Muscle layer of duodenum (tissue), 2 donors: Measurements from ENCODE around the gene MOGAT3.
A peak's percentile ranks its signal among the peaks of the same experiment; 100 is the strongest.

Experiments used
- H3K27ac ChIP-seq: one replicate; pipeline ENCODE4 v1.7.0; 2013; ENCODE audit warnings: mild to moderate bottlenecking, low read length
- H3K27me3 ChIP-seq: one replicate; pipeline ENCODE4 v1.7.0; 2013; ENCODE audit warnings: low read depth, mild to moderate bottlenecking, control low read depth, low read length
- H3K36me3 ChIP-seq, 2 donors: one replicate each; pipeline ENCODE4 v1.7.0; 2013; ENCODE audit warnings: low read length in 2 of 2, control low read depth in 1 of 2, mild to moderate bottlenecking in 1 of 2; ENCODE audit not compliant: insufficient read depth in 2 of 2, control insufficient read depth in 1 of 2
- H3K4me1 ChIP-seq, 2 donors: one replicate each; pipeline ENCODE4 v1.7.0; 2013; ENCODE audit warnings: low read length in 2 of 2, mild to moderate bottlenecking in 2 of 2, control low read depth in 1 of 2, moderate library complexity in 1 of 2; ENCODE audit not compliant: insufficient read depth in 2 of 2, control insufficient read depth in 1 of 2
- H3K4me3 ChIP-seq, 2 donors: one replicate each; pipeline ENCODE4 v1.7.0; 2013; ENCODE audit warnings: low read length in 2 of 2, low read depth in 1 of 2, mild to moderate bottlenecking in 1 of 2
- H3K9me3 ChIP-seq, 2 donors: one replicate each; pipeline ENCODE4 v1.7.0; 2013; ENCODE audit warnings: low read length in 2 of 2, control low read depth in 1 of 2, mild to moderate bottlenecking in 1 of 2; ENCODE audit not compliant: control insufficient read depth in 1 of 2
- donor health status: healthy.

Gene MOGAT3

DNA sequence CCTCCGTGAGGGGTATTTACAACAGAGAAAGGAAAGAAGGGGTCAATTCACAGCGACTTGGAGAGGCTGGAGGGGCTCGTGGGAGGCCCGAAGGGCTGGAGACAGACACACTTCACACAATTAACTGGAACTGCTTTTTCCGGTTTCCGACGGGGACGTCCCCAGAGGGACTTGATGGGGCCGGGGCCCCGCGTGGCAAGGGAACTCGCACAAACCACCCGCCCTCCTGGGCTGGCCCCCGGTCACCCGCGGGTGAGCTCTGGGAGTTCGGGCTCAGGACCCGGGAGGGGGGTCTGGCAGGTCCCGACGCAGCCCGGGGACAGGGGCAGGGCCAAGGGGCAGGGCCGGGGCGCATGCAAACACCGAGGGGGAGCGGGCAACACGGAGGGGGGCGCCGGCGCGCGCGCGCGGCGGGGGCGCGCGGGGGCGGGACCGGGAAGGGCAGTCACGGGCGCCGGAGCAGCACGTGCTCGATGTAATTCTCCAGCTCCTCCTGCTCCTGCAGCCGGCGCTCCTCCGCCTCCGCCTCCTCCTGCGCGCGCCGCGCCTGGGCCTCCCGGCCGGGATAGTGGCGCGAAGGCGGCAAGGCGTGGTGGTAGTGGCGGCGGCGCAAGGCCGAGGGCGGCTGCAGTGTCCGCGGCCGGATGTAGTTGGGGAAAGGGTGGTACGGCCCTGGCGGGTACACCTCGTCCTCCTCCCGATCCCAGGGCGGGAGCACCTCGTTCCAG lies 38.1 kb downstream of the MOGAT3 start:
- peaks cover 39% of the 10 kb centered on the region for H3K27me3 ChIP-seq
- peaks cover 4 to 19% of the 10 kb centered on the region in 2 donors for H3K36me3 ChIP-seq
- H3K9me3 ChIP-seq: no peaks in the 10 kb centered on the region
- H3K27ac ChIP-seq: no peak overlapping the region
- peak overlapping the region in 1 of 2 donors; percentile 44 for H3K4me3 ChIP-seq
- peaks cover 4 to 41% of the 10 kb centered on the region in 2 donors for H3K4me1 ChIP-seq

DNA sequence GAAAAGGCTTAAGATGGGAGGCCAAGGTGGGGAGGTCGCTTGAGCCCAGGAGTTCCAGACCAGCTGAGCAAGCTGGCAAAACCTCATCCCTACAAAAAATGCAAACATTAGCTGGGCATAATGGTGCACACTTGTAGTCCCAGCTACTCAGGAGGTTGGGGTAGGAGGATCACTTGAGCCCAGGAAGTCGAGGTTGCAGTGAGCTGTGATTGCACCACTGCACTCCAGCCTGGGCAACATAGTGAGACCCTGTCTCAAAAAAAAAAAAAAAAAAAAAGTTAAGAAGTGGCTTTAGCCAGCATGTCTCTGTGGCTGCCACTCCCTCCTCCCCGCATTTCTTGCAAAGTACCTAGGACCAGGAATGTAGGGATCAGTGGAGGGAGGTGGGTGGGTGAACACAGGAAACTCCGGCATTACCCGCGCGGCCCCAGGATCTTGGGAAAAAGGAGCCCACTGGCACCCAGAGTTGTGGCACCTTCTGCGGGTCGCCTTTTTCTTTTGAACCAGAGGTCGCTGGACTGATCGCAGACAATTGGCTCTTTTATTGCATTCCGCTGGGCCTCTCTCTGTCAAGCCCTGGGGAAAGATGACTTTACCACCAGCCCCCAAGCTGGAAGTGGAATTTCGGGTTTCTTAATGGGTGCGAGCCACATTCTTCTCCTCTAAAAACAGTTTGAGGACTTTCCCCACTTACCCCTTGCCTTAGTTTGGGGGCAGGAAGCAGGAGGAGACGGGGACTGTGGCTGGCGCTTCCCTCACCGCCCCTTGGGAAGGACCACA lies 39.0 kb downstream of the MOGAT3 start:
- peaks cover 31% of the 10 kb centered on the region for H3K27me3 ChIP-seq
- peaks cover 4 to 25% of the 10 kb centered on the region in 2 donors for H3K36me3 ChIP-seq
- H3K4me3 ChIP-seq: no peak overlapping the region
- H3K4me1 ChIP-seq: peaks cover 4 to 41% of the 10 kb centered on the region in 2 donors
- H3K9me3 ChIP-seq: no peaks in the 10 kb centered on the region
- no peak overlapping the region for H3K27ac ChIP-seq

DNA sequence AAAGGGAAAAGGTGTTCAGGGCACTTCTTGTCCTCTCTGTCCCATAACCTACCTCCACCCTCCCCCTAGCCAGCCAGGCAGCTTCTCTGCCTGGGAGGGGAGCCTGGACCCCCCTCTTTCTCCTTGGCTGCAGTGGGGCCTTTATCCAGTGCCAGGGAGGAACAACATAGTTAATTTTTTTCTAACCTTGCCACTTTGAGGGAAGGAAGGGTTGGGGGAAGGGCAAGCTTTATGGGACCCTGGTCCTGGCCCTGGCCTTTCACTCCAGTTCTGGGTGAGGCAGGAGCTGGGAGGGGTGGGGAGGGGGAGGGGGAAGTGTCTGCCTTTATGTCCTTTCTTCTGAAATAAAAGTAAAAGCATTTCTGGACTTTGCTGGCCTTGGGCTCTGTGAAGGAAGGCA lies 39.9 kb downstream of the MOGAT3 start:
- Histone ChIP-seq H3K4me3 (no peak overlapping the region), H3K36me3 (peaks cover 4 to 26% of the 10 kb centered on the region in 2 donors), H3K27me3 (peaks cover 26% of the 10 kb centered on the region), H3K27ac (no peak overlapping the region), H3K4me1 (peaks cover 3 to 33% of the 10 kb centered on the region in 2 donors), H3K9me3 (no peaks in the 10 kb centered on the region)

DNA sequence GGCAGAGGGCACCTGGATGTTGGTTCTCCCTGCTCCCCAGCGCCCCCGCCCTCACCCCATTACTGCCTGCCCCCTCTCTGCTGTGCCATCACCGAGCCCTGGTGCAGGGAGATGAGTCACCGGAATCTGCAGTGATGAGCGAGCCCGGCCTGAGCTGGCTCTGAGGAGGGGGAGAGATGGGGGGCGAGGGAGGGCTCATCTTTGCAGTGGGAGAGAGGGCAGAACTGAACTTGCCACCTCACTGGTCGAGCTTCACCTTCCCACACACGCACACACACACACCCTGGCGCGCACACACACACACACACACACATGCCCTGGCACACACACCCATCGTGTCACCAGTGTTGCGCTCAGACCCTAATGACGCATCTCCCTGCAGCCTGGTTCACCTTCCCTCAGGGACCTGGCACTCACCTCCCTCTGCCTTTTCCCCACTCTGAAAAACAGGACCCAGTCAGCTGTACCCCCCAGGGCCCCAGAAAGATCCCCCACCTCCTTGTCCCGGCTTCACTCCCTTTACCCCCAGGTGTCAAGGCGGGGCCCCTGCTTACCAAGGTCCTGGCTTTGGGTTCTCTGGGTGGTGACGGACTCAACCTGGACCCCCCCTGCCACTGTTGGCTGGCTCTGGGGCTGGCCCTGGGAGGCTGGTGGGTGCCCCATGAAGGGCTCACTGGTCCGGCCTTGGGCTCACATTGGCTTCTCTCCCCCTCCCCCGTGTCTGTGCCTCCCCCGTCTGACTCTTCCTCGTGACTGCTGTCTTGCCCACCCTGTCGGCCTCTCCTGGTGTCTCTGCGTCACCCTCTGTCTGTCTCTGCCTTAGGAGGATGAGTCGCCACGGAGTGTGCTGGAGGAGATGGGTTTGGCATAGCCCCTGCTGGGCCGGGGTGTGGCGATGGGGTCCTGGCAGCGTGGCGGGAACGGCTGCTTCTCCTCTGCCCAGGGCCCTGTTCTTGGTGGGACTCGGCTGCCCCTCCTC lies 40.9 kb downstream of the MOGAT3 start:
- H3K27ac ChIP-seq: no peak overlapping the region
- no peaks in the 10 kb centered on the region for H3K9me3 ChIP-seq
- H3K27me3 ChIP-seq: peaks cover 20% of the 10 kb centered on the region
- peaks cover 6 to 33% of the 10 kb centered on the region in 2 donors for H3K4me1 ChIP-seq
- H3K36me3 ChIP-seq: peaks cover 4 to 26% of the 10 kb centered on the region in 2 donors
- H3K4me3 ChIP-seq: no peak overlapping the region

DNA sequence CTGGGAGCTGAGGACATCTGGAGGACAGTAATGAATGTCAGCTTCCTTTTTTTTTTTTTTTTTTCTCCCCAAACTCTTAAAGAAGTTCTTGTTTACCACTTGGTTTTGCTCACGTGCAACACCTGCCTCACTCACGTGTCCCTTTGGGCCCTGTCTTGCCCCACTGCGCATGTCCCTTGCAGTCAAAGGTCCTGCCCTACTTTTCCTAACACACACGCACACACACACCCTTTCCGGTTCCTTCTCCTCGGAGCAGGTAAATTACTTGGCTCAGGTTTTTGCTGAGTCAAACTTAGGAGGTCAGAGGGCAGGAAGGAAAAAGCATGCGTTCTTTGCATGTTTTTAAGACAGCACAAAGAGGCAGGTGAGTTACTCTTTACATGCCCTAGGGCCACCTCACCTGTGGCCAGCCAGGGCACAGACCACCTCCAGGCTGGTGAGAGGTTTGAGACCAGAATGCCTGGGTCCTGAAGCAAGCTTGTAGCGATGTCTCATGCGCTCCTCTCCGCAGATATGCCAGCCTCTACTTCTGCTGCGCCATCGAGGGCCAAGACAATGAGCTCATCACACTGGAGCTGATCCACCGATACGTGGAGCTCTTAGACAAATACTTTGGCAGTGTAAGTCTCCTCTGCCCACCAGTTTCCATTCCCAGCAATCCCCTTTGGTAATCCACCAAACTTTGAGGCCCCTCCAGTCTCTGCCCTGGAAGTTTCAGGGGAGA lies 43.8 kb downstream of the MOGAT3 start:
- Histone ChIP-seq H3K27me3 (no peaks in the 10 kb centered on the region), H3K27ac (no peak overlapping the region), H3K4me1 (peaks cover 6 to 15% of the 10 kb centered on the region in 2 donors), H3K4me3 (no peak overlapping the region), H3K36me3 (peaks cover 4 to 26% of the 10 kb centered on the region in 2 donors), H3K9me3 (no peaks in the 10 kb centered on the region)

DNA sequence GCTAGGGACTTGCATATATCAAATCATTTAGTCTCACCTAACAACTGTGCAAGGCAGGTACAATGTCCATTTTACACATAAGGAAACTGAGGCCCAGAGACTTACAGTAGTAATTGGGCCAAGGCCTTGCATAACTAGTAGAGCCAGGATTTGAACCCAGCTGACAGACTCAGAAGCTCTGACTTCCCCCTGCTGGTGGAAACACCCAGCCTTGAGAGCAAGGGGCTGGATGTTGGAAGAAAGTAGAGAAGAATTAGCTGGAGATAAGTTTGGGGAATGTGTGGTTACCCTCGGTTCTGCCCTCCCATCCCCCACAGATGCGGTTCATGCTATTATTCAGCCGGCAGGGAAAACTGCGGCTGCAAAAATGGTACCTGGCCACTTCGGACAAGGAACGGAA lies 44.6 kb downstream of the MOGAT3 start:
- Histone ChIP-seq H3K4me1 (peaks cover 6 to 15% of the 10 kb centered on the region in 2 donors), H3K36me3 (peaks cover 4 to 26% of the 10 kb centered on the region in 2 donors), H3K27ac (no peak overlapping the region), H3K4me3 (no peak overlapping the region), H3K27me3 (no peaks in the 10 kb centered on the region), H3K9me3 (no peaks in the 10 kb centered on the region)

DNA sequence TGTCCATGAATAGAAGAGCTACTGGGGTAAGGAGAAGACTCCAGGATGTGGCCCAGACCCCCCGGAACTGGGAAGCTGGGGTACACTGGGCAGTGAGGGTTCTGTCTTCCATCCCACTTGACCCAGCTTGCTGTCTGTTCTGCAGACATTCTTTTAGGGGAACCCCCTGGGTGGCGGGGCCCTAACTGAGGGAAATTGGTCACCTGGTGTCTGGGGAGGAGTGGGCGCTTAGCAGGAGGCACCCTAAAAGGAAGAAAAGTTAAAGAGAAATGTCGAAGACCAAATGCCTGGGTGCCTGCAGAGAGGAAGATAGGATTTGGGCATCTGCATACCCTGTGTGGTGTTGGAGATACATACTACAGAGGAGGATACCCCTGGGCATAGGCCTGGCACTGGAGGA lies 45.5 kb downstream of the MOGAT3 start:
- Histone ChIP-seq H3K27me3 (no peaks in the 10 kb centered on the region), H3K36me3 (peaks cover 4 to 24% of the 10 kb centered on the region in 2 donors), H3K4me1 (peaks cover 6 to 15% of the 10 kb centered on the region in 2 donors), H3K27ac (no peak overlapping the region), H3K9me3 (no peaks in the 10 kb centered on the region), H3K4me3 (peak overlapping the region; percentile 61 to 74)

DNA sequence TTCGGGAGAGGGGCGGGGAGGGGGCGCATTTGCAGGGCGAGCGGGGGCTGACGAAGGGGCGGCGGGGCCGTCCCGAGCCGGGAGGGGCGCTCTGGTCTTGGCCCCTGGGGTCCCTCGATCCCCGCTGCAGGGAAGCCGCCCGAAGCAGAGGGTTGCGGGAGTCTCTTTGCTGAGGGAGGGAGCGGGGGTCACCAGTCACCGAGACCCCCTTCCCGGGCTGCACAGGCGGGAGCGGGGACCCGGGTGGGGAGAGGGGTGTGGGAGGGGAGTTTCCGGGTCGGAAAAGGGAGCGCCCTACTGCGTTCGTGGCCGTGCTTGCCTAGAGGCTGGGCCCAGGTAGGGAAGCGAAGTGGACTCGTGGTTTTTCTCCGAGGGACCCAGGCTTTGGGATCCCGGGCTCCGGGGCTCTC lies 46.1 kb downstream of the MOGAT3 start:
- Histone ChIP-seq H3K27ac (no peak overlapping the region), H3K4me3 (peak overlapping the region; percentile 61 to 74), H3K27me3 (no peaks in the 10 kb centered on the region), H3K9me3 (no peaks in the 10 kb centered on the region), H3K4me1 (peaks cover 6 to 15% of the 10 kb centered on the region in 2 donors), H3K36me3 (peaks cover 4 to 18% of the 10 kb centered on the region in 2 donors)

DNA sequence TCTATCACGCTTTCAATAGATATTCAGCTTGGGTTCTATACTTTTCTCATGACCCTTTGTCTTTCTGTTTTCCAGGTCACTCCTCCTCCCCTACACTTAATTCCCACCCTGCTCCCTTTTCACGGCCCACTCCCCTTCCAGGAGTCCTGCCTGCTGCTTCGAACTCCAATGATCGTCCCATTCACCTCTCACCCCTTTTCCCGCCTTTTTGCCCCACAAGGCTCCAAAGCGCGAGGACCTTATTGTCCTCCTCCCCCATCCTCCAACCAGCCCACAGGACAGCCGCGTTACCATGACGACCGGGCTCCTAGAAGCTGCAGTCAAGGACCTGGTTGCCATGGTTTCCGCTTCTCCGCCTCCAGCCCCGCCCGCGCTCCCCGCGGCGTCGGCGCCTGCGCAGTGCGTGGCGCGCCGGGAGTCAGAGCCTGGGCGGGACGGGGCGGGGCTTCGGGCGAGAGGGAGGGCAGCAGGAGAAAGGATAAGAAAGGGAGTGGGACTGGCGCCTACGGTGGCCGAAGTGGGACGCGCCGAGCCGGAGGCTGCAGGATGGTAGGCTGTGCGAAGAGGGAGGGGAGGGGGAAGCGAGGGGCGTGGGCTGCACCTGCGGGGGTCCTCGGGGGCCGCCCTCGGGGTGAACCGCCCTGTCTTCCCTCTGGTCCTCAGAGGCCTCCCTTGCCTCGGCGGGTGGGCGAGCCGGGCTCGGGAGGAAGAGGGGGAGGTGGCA lies 46.7 kb downstream of the MOGAT3 start, which contains the start of gene AP1S1:
Gene AP1S1 (plus strand): TSS at position 508 of the 724 bp plus-strand sequence. CDS start 39 bp downstream, at position 547.
- H3K4me1 ChIP-seq: peaks cover 6 to 15% of the 10 kb centered on the region in 2 donors
- peak within 1 kb of the TSS; percentile 61 to 74 for H3K4me3 ChIP-seq
- no peak within 1 kb of the TSS for H3K27ac ChIP-seq
- H3K36me3 ChIP-seq: peaks cover 1 to 13% of the 10 kb centered on the region in 2 donors
- no peaks in the 10 kb centered on the region for H3K27me3 ChIP-seq
- H3K9me3 ChIP-seq: no peaks in the 10 kb centered on the region
